ENCODE results near the gene SHMT2. TPM values are rescaled to one million over a fixed set of nuclear protein-coding genes. Genes with fewer than 3 reads are reported as not detected.

The SHMT2 gene
- total and polyA plus RNA-seq, 2 donors (not counting 3 experiments of a cell fraction or from before 2014, with no cell fraction given) = 155 to 243 TPM

DNA sequence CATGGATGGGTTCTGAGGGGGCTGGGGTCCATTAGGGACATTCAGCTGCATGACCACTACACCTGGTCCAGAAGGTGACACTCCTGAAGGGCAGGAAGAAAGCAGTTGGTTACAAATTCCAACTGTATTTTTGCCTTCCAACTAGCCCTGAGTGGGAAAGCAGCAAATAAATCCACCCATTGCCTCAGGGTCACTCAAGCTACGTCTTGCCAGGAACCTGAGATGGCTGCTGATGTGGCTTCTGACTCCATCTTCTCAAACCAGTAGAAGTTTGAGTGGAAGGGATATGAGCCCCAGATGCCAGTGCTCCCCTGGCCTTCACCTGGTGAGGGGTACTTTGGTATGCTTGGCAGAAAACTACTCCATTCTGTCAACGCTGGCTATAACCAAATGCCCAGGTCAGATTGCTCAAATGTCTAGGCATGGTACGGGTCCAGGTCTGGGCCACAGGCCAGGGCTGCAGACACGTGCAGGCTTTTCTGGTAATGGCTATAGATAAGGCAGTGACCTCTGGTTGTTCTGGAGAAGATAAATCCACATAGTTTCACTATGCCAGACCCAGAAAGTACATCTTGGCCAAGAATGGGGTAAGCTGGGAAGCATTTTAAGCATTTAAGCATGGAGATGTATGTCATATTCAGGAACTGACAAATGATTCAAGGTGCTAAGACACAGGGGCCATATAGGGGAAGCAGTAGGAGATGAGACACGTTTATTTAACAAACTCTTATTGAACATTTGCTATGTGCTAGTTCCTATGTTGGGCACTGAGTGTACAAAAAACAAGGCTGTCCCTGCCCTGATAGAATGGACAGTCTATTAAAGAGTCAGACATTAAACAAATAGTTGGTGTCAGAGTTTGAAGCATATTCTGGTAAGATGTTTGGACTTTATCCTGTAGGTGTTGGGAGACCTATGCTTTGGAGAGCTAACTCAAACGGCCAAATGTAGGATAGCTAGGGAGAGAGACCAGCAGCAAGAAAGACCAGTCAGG, 29.8 kb downstream of the SHMT2 start:
- ChIA-PET CTCF (interaction anchor here (0.6 to 2.0 kb wide), 4 partner anchors 184 to 1206 kb away, joined by 3 to 10 read pairs (median 3); partner anchors contain the start of gene GLI1), POLR2A (no interaction called here)
- H4K20me1 ChIP-seq (replicated peaks; ENCODE audit: control insufficient read depth, extremely low read depth, insufficient read depth, low read length) = no peaks in the 10 kb centered on the region
- no peaks in the 10 kb centered on the region for H3K79me2 ChIP-seq (ENCODE audit: control insufficient read depth, insufficient read depth, low read length)
- no peak for TF ChIP-seq FOS (IDR thresholded peaks at IDR 0.05; ENCODE audit: borderline replicate concordance, insufficient read depth, low read length)
- TF ChIP-seq, protein P1, sequence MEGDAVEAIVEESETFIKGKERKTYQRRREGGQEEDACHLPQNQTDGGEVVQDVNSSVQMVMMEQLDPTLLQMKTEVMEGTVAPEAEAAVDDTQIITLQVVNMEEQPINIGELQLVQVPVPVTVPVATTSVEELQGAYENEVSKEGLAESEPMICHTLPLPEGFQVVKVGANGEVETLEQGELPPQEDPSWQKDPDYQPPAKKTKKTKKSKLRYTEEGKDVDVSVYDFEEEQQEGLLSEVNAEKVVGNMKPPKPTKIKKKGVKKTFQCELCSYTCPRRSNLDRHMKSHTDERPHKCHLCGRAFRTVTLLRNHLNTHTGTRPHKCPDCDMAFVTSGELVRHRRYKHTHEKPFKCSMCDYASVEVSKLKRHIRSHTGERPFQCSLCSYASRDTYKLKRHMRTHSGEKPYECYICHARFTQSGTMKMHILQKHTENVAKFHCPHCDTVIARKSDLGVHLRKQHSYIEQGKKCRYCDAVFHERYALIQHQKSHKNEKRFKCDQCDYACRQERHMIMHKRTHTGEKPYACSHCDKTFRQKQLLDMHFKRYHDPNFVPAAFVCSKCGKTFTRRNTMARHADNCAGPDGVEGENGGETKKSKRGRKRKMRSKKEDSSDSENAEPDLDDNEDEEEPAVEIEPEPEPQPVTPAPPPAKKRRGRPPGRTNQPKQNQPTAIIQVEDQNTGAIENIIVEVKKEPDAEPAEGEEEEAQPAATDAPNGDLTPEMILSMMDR (IDR thresholded peaks at IDR 0.05; ENCODE audit: extremely low read depth in 1 of 2, insufficient read depth in 1 of 2, low read depth in 1 of 2, low read length in 2 of 2) = no peak
- TF ChIP-seq EZH2 (IDR thresholded peaks at IDR 0.05; ENCODE audit: borderline replicate concordance, low read depth, low read length, severe bottlenecking) = no peak
- TF ChIP-seq MYC (IDR thresholded peaks at IDR 0.05; ENCODE audit: low read depth, low read length) = no peak
- TF ChIP-seq JUN (IDR thresholded peaks at IDR 0.05; ENCODE audit: borderline replicate concordance, insufficient read depth, insufficient read length, low read depth) = no peak
- no peak for TF ChIP-seq POLR2AphosphoS5 (IDR thresholded peaks at IDR 0.05; ENCODE audit: insufficient read depth, low read depth, low read length)
- peaks cover 0 to 13% of the 10 kb centered on the region in 2 experiments for H3K36me3 ChIP-seq (ENCODE audit: control insufficient read depth in 2 of 2, extremely low read depth in 1 of 2, insufficient read depth in 2 of 2, low read length in 2 of 2)
- FAIRE-seq (no peak), DNase-seq (ENCODE audit: low read depth, low spot score) (no peak)
- H3K9ac ChIP-seq (replicated peaks; ENCODE audit: extremely low read depth, insufficient read depth, low read length) = no peak overlapping the region
- H3K27ac ChIP-seq (ENCODE audit: insufficient read depth, low read depth, low read length) = no peak overlapping the region
- dilution Hi-C loops (cut with MboI; ENCODE audit: extremely low pct_ligation_motif_present, low sequenced_read_pairs) = no loop called here
- no peaks in the 10 kb centered on the region for H3K9me1 ChIP-seq (replicated peaks; ENCODE audit: control insufficient read depth, extremely low read depth, insufficient read depth, low read length)
- H3K9me3 ChIP-seq (replicated peaks; ENCODE audit: control insufficient read depth, insufficient read depth, low read length) = no peaks in the 10 kb centered on the region
- H3K4me2 ChIP-seq (ENCODE audit: insufficient read depth, low read length) = no peak overlapping the region
- H3K4me1 ChIP-seq (ENCODE audit: control insufficient read depth, extremely low read depth, insufficient read depth, low read length) = no peaks in the 10 kb centered on the region
- H2AFZ ChIP-seq (ENCODE audit: low read depth, low read length) = no peak overlapping the region
- no peaks in the 10 kb centered on the region for H3K27me3 ChIP-seq (ENCODE audit: control insufficient read depth in 2 of 2, insufficient read depth in 2 of 2, low read length in 2 of 2)
- no peak overlapping the region for H3K4me3 ChIP-seq (replicated peaks in 1 of 3; ENCODE audit: insufficient read depth in 1 of 3, low read depth in 1 of 3, low read length in 3 of 3)
- no TSS peak for BruUV-seq (replicated peaks)
- intact Hi-C loops (cut with micrococcal nuclease) = no loop called here
